Prostate gland (tissue), 2 donors: ENCODE data around the gene JUNB. TPM values are rescaled to one million over a fixed set of nuclear protein-coding genes. Genes with fewer than 3 reads are reported as not detected.

Source experiments
- DNase-seq: peaks from one replicate; pipeline ENCODE4 v3.0.0-alpha.2; 2019; ENCODE audit warnings: low spot score
- H3K27ac ChIP-seq, 2 donors: fragments of 200-600 bp; sonication (generic); 2 replicates each; pipeline ENCODE4 v1.5.1; 2017 to 2019
- H3K27me3 ChIP-seq: fragments of 200-600 bp; sonication (generic); replicated peaks from 2 replicates; pipeline ENCODE4 v1.5.1; 2019; ENCODE audit not compliant: insufficient read depth
- H3K36me3 ChIP-seq, 2 donors: fragments of 200-600 bp; sonication (generic); 1 replicate in 1 of 2; 2 replicates in 1 of 2; pipeline versions ENCODE4 v1.5.1 to v1.8.1; 2017 to 2019
- H3K4me1 ChIP-seq: fragments of 200-600 bp; sonication (generic); replicated peaks from 2 replicates; pipeline ENCODE4 v1.5.1; 2019
- H3K4me3 ChIP-seq, 2 donors: fragments of 200-600 bp; sonication (generic); 2 replicates each; pipeline ENCODE4 v1.5.1; 2017 to 2019
- H3K9me3 ChIP-seq: fragments of 200-600 bp; sonication (generic); 2 replicates; pipeline ENCODE4 v1.5.1; 2017
- CTCF ChIP-seq, 4 experiments: fragments of 200-600 bp in 2 of 4; fragments of 450-650 bp in 2 of 4; sonication (generic) in 2 of 4; IDR thresholded peaks; 1 replicate in 3 of 4; 2 replicates in 1 of 4; pipeline ENCODE4 v1.5.1; 2016 to 2019; ENCODE audit warnings: antibody characterized with exemption in 4 of 4, mild to moderate bottlenecking in 2 of 4, moderate library complexity in 2 of 4
- POLR2A ChIP-seq: fragments of 450-650 bp; IDR thresholded peaks from one replicate; pipeline ENCODE4 v1.6.1; 2016; ENCODE audit warnings: antibody characterized with exemption, mild to moderate bottlenecking
- POLR2AphosphoS5 ChIP-seq: sonication (generic); formaldehyde crosslinking; IDR thresholded peaks from one replicate; pipeline ENCODE4 v1.6.1; 2017; ENCODE audit warnings: antibody characterized with exemption
- WGBS: methylation state at CpG from one replicate; pipeline ENCODE4 v1.1.5; 2018; 5-methylcytosine and 5-hydroxymethylcytosine counted together
- intact Hi-C: fragments of 100-400 bp; cut with DNase I; formaldehyde crosslinking; loops from one replicate; pipeline ENCODE4 v1.14.2; 2022
- total RNA-seq, 2 donors: library from RNA; depleted of rRNA; stranded (reverse); fragments of >200 nt; gene quantifications; one replicate each; pipeline ENCODE4 v1.1.0, GENCODE V29; 2016

JUNB gene
- total RNA-seq, 2 donors from 2014 or later: 173 to 290 TPM

- Histone ChIP-seq H3K4me1 (peaks cover 8% of the 10 kb centered on the region), H3K27me3 (no peaks in the 10 kb centered on the region), H3K27ac (peak within 1 kb of the TSS; percentile 74 to 78), H3K36me3 (peaks cover 0 to 6% of the 10 kb centered on the region in 2 donors), H3K9me3 (no peaks in the 10 kb centered on the region), H3K4me3 (peak within 1 kb of the TSS; percentile 50 to 67)
- WGBS: under 1% methylated on average over 23 of the region's 78 CpGs
- peak; percentile 76 for DNase-seq
- intact Hi-C loops: no loop called here
- peak in 2 of 4 experiments; percentile 9 to 14 for TF ChIP-seq CTCF (IDR thresholded peaks at IDR 0.05)
- TF ChIP-seq POLR2A: peak; percentile 95
- TF ChIP-seq POLR2AphosphoS5: peak; percentile 95
These were observed 10.4 kb downstream of the JUNB start, which contains the start of the genes PRDX2 and THSD8 for GRCh38 chr19:12801466-12802266. PRDX2 (minus strand) TSS chr19:12801800; CDS start chr19:12801261, 539 bp downstream. THSD8 (plus strand) TSS chr19:12802069; CDS start chr19:12802072, 3 bp downstream.

GRCh38 chr19:12802267-12803106 lies 11.2 kb downstream of the JUNB start:
- 41% methylated on average over 22 of the region's 22 CpGs for WGBS
- H3K4me1 ChIP-seq: peaks cover 8% of the 10 kb centered on the region
- H3K4me3 ChIP-seq: peak overlapping the region; percentile 50 to 67
- H3K36me3 ChIP-seq: peaks cover 0 to 6% of the 10 kb centered on the region in 2 donors
- no peaks in the 10 kb centered on the region for H3K9me3 ChIP-seq
- no peak for DNase-seq
- TF ChIP-seq POLR2AphosphoS5 (no peak), POLR2A (no peak), CTCF (IDR thresholded peaks at IDR 0.05) (no peak)
- peak overlapping the region; percentile 74 to 78 for H3K27ac ChIP-seq
- intact Hi-C loops: no loop called here
- no peaks in the 10 kb centered on the region for H3K27me3 ChIP-seq

DNA sequence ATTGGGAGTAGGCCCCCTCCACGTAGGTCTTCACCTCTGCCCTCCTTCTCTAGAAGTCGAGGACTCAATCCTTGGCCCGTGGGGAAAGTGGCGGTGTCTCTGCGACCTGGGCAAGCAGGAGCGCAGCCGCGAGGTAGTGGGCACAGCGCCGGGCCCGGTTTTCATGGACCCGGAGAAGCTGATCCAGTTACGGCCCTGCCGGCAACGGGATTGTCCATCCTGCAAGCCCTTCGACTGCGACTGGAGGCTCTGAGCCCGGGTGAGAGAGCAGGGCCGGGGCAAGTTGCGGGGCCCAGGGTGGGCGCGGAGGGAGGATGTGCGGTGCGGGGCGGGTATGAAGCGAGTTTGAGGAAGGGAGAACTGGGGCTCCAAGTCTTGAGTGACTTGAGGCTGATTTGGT lies 12.8 kb downstream of the JUNB start:
- intact Hi-C loops: no loop called here
- H3K9me3 ChIP-seq: no peaks in the 10 kb centered on the region
- peaks cover 0 to 5% of the 10 kb centered on the region in 2 donors for H3K36me3 ChIP-seq
- H3K4me3 ChIP-seq: no peak overlapping the region
- no peak for DNase-seq
- H3K27ac ChIP-seq: no peak overlapping the region
- no peak for TF ChIP-seq CTCF (IDR thresholded peaks at IDR 0.05)
- TF ChIP-seq POLR2AphosphoS5: no peak
- TF ChIP-seq POLR2A: no peak
- H3K4me1 ChIP-seq: peaks cover 8% of the 10 kb centered on the region
- 93% methylated on average over 26 of the region's 26 CpGs for WGBS
- no peaks in the 10 kb centered on the region for H3K27me3 ChIP-seq

DNA sequence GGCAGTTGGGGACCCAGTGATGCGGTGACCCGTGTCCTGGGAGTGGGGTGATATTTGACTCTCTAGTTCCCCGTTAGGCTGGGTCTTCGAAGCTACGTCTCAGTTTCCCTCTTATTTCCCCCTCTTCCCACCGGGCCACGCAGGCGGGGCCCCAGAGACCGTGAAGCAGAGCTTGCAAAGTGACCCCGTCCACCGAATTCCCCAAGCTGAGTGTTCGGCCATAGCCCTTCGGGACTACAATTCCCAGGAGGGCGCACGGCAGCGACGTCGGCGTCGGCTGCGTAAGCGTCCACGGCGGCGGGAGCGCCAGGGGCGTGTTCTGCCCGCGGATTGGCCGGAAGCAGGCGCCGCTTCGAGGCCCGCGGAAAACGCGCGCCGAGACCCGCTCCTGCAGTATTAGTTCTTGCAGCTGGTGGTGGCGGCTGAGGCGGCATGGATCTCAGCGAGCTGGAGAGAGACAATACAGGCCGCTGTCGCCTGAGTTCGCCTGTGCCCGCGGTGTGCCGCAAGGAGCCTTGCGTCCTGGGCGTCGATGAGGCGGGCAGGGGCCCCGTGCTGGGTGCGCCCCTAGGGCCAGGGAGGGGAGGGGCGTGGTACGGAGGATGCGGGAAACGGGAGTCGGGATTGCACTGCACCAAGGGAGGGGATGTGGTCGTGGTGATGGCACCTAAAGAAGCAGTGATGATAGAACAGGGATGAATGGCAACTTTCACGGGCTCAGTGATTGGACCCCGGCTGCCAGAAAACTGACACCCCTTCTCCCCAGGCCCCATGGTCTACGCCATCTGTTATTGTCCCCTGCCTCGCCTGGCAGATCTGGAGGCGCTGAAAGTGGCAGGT lies 15.2 kb downstream of the JUNB start, which contains the start of gene RNASEH2A:
Gene RNASEH2A, plus strand, starts transcription at position 343 of the 840 bp plus-strand sequence. Its CDS starts 90 bp downstream, at position 433.
- H3K9me3 ChIP-seq: no peaks in the 10 kb centered on the region
- TF ChIP-seq CTCF (IDR thresholded peaks at IDR 0.05) (peak in 2 of 4 experiments; percentile 34 to 37), POLR2A (no peak), POLR2AphosphoS5 (peak; percentile 92)
- no peaks in the 10 kb centered on the region for H3K4me1 ChIP-seq
- peak; percentile 85 for DNase-seq
- peak within 1 kb of the TSS in 1 of 2 donors; percentile 62 for H3K27ac ChIP-seq
- intact Hi-C loops: loop anchor here (5.0 kb wide), 1 partner anchor 34 kb away; no protein-coding TSS in a partner anchor
- no peaks in the 10 kb centered on the region for H3K36me3 ChIP-seq
- H3K27me3 ChIP-seq: no peaks in the 10 kb centered on the region
- WGBS: 3% methylated on average over 66 of the region's 66 CpGs
- peak within 1 kb of the TSS; percentile 47 for H3K4me3 ChIP-seq
